HG03135 (cell line): ENCODE data around the gene MPIG6B.

Experiments
- ATAC-seq: cut with Tn5 transposase; IDR thresholded peaks from one replicate; pipeline ENCODE4 v1.9.1; 2021; ENCODE audit warnings: mild to moderate bottlenecking, moderate library complexity; ENCODE audit not compliant: unreplicated experiment

Gene MPIG6B

GRCh38 chr6:31765559-31765909 lies 42.4 kb downstream of the MPIG6B start:
- no peak for ATAC-seq

DNA sequence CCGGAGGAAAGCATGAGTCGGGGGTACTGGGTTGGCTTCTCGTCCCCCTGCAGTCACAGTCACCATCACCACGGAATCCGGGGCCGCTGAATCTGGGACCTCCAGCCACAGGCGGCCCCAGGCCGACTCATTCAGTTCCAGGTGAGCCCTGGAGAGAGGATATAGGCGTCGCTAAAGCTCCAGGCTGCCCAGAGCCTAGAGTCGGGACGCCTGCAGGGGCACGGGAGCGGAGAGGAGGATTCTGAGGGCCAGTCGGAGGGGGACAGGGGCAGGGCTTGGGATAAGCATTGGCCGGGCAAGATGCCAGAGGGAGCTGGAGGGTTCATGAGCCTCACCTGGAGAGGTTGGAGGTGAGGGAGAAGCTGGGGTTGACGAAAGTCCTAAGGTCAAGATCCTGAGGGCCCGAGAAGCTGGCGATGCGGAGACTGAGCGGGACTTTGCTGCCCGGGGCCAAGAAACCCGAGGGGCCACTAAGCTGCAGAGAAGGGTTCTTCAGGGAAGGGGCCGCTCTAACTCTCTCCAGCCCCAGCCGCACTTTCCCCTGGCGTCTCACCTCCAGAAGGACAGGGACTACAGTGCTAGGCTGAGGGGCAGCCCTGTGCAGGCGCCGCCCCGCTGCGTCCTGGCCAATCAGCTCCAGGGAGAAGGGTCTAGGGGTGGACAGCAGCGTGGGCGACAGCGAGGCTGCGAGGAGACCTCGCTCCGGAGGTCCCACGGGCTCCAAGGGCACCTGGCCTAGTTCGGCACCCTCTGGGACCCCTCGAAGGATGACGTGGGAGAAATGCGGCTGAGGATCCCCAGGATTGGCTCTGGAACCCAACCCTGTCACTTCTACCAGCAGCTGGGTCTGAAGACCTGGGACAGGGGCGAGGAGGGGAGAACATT lies 43.0 kb downstream of the MPIG6B start:
- no peak for ATAC-seq

DNA sequence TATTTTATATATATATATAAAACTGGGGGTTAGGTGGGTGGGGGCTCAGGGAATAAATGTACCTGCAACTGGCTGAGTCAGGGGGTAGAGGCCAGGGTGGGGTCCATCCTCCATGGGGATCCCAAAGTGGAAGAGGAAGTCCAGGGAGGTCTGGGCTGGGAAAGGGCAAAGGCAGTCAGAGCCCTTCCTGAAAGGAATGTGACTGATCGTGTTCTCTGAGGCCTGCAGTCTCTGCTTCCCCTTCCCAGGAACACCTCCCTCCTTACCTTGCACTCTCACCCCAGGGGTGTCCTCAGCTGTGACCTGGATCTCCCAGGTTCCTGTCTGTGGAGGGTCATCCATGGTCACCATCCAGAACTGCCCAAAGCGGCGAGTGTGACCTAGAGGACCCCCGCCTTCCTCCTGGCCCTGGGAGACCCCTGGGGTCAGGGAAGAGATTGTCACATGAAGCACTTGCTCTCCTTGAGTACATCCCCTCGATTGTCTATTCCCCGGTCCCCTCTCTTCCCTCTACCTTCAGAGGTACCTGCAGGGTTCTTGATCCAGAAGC lies 44.0 kb downstream of the MPIG6B start:
- no peak for ATAC-seq

DNA sequence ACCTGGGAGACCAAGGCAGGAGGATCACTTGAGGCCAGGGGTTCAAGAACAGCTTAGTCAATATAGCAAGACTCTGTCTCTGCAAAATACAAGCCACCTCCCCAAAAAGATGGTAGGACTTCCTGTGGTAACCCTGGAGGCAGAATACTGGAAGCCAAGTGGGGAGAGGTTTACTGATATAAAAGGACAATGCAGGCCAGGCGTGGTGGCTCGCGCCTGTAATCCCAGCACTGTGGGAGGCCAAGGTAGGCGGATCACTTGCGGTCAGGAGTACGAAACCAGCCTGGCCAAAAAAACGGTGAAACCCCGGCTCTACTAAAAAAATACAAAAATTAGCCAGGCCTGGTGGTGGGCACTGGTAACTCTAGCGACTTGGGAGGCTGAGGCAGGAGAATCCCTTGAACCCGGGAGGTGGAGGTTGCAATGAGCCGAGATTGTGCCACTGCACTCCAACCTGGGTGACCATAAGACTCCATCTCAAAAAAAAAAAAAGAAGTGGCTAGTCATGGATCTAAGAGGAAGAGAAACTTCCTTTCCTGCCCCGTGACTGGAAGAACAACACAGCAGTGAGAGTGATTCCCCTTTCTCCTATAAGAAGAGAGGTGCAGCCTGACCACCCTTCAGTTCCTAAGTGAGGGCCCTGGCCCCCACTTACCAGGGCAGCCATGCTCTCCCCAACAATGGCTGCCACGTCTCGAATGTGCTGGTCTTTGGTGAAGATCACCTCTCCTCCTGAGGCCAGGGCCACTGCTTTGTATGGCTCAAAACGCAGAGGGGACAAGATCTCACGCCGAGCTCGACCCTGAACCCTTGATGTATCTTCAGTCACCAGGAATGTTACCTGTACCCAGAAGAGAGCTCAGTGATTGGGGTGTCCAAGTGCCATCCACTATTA lies 45.4 kb downstream of the MPIG6B start:
- no peak for ATAC-seq

- ATAC-seq: no peak
Measured at GRCh38 chr6:31769684-31770371, 46.7 kb downstream of the MPIG6B start.

- ATAC-seq: no peak
Measured at GRCh38 chr6:31770860-31771259, 47.7 kb downstream of the MPIG6B start.

DNA sequence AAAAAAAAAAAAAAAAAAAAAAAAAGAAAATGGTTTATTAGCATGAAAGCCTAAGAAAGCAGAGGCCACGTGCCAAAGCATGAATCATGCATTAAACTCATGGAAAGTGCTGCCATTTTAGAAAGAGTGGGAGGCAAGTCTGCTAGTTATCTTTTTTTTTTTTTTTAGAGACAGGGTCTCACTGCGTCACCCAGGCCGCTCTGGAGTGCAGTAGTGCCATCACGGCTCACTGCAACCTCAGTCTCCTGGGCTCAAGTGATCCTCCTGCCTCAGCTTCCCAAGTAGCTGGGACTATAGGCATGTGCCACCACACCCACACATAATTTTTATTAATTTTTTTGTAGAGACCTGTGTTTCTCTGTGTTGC lies 48.8 kb downstream of the MPIG6B start:
- no peak for ATAC-seq

- ATAC-seq: no peak
Measured at GRCh38 chr6:31775184-31775583, 52.0 kb downstream of the MPIG6B start.

DNA sequence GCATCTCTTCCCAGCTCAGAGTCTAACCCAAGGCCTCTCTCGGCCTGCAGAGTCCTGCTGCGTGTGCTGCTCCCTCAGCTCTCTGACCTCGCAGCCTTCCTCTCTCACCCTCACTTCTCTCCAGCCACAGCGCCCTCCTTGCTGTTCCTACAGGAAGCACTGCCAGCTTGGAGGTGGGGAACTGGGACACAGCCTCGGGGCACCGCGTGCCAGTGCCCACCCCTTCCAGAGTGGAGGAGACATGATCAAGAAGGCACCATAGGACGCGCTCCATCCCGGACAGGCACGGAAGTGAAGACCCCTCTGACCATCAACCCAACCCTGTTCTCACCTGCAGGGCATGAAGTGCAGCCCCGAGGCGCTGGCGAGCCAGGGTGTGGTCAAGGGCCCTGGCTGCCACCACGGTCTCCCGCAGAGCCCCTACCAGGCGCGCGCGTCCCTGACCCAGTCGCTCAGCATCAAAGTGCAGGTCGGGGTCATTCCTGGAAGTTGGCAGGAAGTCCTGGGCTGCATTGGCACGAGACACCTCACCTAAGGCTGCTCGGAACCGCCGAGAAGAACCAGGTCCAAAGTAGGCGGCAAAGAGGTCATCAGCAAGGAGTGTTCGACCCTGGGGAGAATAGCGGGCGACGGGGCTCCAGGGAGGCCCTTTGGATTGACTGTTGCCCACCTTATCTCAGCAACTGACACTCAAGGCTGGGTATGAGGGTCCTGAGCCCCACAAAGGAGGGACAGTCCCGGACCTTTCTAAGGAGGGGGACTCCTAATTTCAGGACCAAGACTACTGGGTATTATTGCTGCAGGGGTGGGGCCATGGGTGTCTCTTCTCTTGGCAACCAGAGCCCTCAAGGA lies 52.7 kb downstream of the MPIG6B start:
- no peak for ATAC-seq
